NCI-H1092 treated with DMSO at 0.1 percent for 48 hours (cell line): Measurements from ENCODE around the gene UBFD1.
"Not testable (repeated sequence)": the region's sequence is repeated elsewhere in the genome, so short reads cannot be mapped to it uniquely, and the experiment has no call there.

ENCODE experiments used
- DNase-seq: peaks from one replicate; lab custom pipeline; 2025; lab: John Stamatoyannopoulos, UW

The UBFD1 gene

GRCh38 chr16:23608194-23608593 is 50.7 kb downstream of the UBFD1 start:
- DNase-seq, result no peak

DNA sequence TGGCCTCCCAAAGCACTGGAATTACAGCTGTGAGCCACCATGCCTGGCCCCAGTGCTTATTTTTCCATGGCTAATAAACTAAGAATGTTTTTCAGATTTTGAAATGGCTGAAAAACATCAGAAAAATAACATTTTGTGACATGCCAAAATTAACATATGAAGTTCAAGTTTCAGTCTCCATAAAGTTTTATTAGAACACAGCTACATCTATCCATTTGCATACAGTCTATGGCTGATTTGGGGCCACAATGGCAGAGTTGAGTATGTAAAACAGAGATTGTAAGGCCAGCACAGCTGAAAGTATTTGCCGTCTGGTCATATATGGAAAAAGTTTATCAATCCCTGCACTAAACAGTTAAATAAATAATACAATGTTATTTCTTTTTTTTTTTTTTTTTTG is 52.4 kb downstream of the UBFD1 start:
- no peak for DNase-seq

DNA sequence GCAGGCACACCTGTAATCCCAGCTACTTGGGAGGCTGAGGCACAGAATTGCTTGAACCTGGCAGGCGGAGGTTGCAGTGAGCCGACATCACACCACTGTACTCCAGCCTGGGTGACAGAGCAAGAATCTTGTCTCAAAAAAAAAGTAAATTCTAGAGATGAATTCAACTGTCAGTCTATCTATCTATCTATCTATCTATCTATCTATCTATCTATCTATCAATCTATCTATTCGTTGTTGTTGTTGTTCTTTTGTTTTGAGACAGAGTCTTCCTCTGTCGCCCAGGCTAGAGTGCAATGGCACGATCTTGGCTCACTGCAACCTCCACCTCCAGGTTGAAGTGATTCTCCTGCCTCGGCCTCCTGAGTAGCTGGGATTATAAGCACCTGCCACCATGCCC is 53.4 kb downstream of the UBFD1 start:
- not testable (repeated sequence) for DNase-seq

GRCh38 chr16:23611936-23612335 is 54.4 kb downstream of the UBFD1 start:
- no peak for DNase-seq

DNA sequence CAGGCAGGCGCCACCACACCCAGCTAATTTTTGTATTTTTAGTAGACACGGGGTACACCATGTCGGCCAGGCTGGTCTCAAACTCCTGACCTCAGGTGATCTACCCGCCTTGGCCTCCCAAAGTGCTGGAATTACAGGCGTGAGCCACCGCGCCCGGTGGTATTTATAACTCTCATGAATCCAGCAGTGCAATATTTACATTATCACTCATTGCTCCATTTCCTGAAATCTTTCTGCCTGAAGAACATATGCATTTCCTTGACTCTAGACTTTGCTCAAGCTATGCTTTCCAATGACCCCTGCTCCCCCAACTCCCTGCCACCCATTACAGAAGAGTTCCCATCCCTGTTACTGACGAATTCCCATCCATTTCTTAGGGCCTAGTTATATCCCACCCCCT is 58.3 kb downstream of the UBFD1 start:
- no peak for DNase-seq
